NCI-H345 treated with DMSO at 0.1 percent for 48 hours (cell line): ENCODE results near the gene KLHL29.

Source experiments
- DNase-seq: peaks from one replicate; lab custom pipeline; 2025; ENCODE audit not compliant: unreplicated experiment; lab: John Stamatoyannopoulos, UW

The KLHL29 gene

GRCh38 chr2:23689891-23690290 lies 304.9 kb downstream of the KLHL29 start:
- no peak for DNase-seq

GRCh38 chr2:23690421-23691105 lies 305.6 kb downstream of the KLHL29 start:
- no peak for DNase-seq

- DNase-seq = no peak
Observed at GRCh38 chr2:23691106-23691470, 306.1 kb downstream of the KLHL29 start.

GRCh38 chr2:23691565-23691964 lies 306.6 kb downstream of the KLHL29 start:
- no peak for DNase-seq

GRCh38 chr2:23692263-23692662 lies 307.3 kb downstream of the KLHL29 start:
- DNase-seq = no peak

- no peak for DNase-seq
Observed at GRCh38 chr2:23692851-23693605, 308.0 kb downstream of the KLHL29 start.

- DNase-seq = no peak
Observed at GRCh38 chr2:23693606-23693951, 308.6 kb downstream of the KLHL29 start.

GRCh38 chr2:23694058-23695045 lies 309.4 kb downstream of the KLHL29 start:
- no peak for DNase-seq

GRCh38 chr2:23695214-23695889 lies 310.4 kb downstream of the KLHL29 start:
- DNase-seq = no peak

GRCh38 chr2:23695890-23696751 lies 311.1 kb downstream of the KLHL29 start:
- DNase-seq = no peak

- DNase-seq = no peak
Observed at GRCh38 chr2:23696752-23697045, 311.7 kb downstream of the KLHL29 start.

- no peak for DNase-seq
Observed at GRCh38 chr2:23697256-23698075, 312.5 kb downstream of the KLHL29 start.

- no peak for DNase-seq
Observed at GRCh38 chr2:23698116-23698693, 313.2 kb downstream of the KLHL29 start.

- DNase-seq = no peak
Observed at GRCh38 chr2:23698721-23699579, 314.0 kb downstream of the KLHL29 start.

GRCh38 chr2:23699580-23699925 lies 314.6 kb downstream of the KLHL29 start:
- DNase-seq = no peak

- DNase-seq = no peak
Observed at GRCh38 chr2:23700627-23701026, 315.6 kb downstream of the KLHL29 start.

GRCh38 chr2:23703037-23703582 lies 318.1 kb downstream of the KLHL29 start:
- no peak for DNase-seq
